CD14-positive monocyte (primary cell): ENCODE results near the gene MYH3. TPM values are rescaled to one million over a fixed set of nuclear protein-coding genes. Genes with fewer than 3 reads are reported as not detected.

Experiments used
- DNase-seq, 3 donors: peaks; one replicate each; pipeline ENCODE4 v3.0.0-alpha.2; 2011 to 2022
- H2AFZ ChIP-seq: 2 replicates; pipeline ENCODE4 v1.6.0; 2012; ENCODE audit warnings: mild to moderate bottlenecking, low read depth, low read length, inconsistent platforms; ENCODE audit not compliant: insufficient read depth, poor library complexity, severe bottlenecking
- H3K27ac ChIP-seq, 2 donors: 1 replicate in 1 of 2; 2 replicates in 1 of 2; pipeline ENCODE4 v1.5.1; 2012 to 2013; ENCODE audit warnings: low read length in 2 of 2, control low read depth in 1 of 2, inconsistent platforms in 1 of 2, low read depth in 1 of 2, mild to moderate bottlenecking in 1 of 2
- H3K27me3 ChIP-seq, 2 donors: one replicate each; pipeline versions ENCODE4 v1.6.0 to v1.6.1; 2011 to 2013; ENCODE audit warnings: low read length in 2 of 2; ENCODE audit not compliant: control insufficient read depth in 2 of 2, insufficient read depth in 2 of 2
- H3K36me3 ChIP-seq, 2 donors: replicated peaks in 1 of 2; 1 replicate in 1 of 2; 2 replicates in 1 of 2; pipeline versions ENCODE4 v1.5.1 to v1.6.1; 2012 to 2013; ENCODE audit warnings: low read length in 2 of 2, control low read depth in 1 of 2, inconsistent platforms in 1 of 2, mild to moderate bottlenecking in 1 of 2; ENCODE audit not compliant: insufficient read depth in 2 of 2, control insufficient read depth in 1 of 2
- H3K4me1 ChIP-seq, 2 donors: 1 replicate in 1 of 2; 2 replicates in 1 of 2; pipeline versions ENCODE4 v1.5.1 to v1.6.1; 2012 to 2013; ENCODE audit warnings: low read length in 2 of 2, control low read depth in 1 of 2, inconsistent platforms in 1 of 2, mild to moderate bottlenecking in 1 of 2, moderate library complexity in 1 of 2; ENCODE audit not compliant: insufficient read depth in 2 of 2, control insufficient read depth in 1 of 2
- H3K4me2 ChIP-seq: replicated peaks from 2 replicates; pipeline ENCODE3; 2012; ENCODE audit warnings: low read length, moderate library complexity, mild to moderate bottlenecking; ENCODE audit not compliant: poor library complexity, severe bottlenecking; ENCODE audit errors: extremely low read depth
- H3K4me3 ChIP-seq, 3 experiments: fragments of 200-600 bp in 1 of 3; sonication (generic) in 1 of 3; replicated peaks in 1 of 3; 1 replicate in 2 of 3; 2 replicates in 1 of 3; pipeline ENCODE4 v1.5.1; 2011 to 2013; ENCODE audit warnings: low read length in 3 of 3, mild to moderate bottlenecking in 3 of 3, control low read depth in 2 of 3, low read depth in 2 of 3, inconsistent platforms in 1 of 3, moderate library complexity in 1 of 3
- H3K79me2 ChIP-seq: 2 replicates; pipeline ENCODE4 v1.6.0; 2012; ENCODE audit warnings: mild to moderate bottlenecking, control low read depth, inconsistent platforms, low read length, moderate library complexity; ENCODE audit not compliant: insufficient read depth
- H3K9ac ChIP-seq: 2 replicates; pipeline ENCODE4 v1.6.0; 2017; ENCODE audit warnings: low read length, mild to moderate bottlenecking; ENCODE audit not compliant: insufficient read depth, poor library complexity, severe bottlenecking
- H3K9me3 ChIP-seq, 2 donors: replicated peaks in 1 of 2; 1 replicate in 1 of 2; 2 replicates in 1 of 2; pipeline versions ENCODE4 v1.5.1 to v1.6.1; 2012 to 2013; ENCODE audit warnings: low read length in 2 of 2, control low read depth in 1 of 2; ENCODE audit not compliant: control insufficient read depth in 1 of 2, insufficient read depth in 1 of 2
- H4K20me1 ChIP-seq: 2 replicates; pipeline ENCODE4 v1.6.0; 2012; ENCODE audit warnings: mild to moderate bottlenecking, low read length, control low read depth, moderate library complexity; ENCODE audit not compliant: insufficient read depth
- H3K27ac Mint-ChIP-seq, 7 donors: one replicate each; pipeline ENCODE4 v1.8.0; 2020; ENCODE audit warnings: mild to moderate bottlenecking in 7 of 7, mixed read lengths in 7 of 7, moderate library complexity in 6 of 7, inconsistent platforms in 2 of 7
- H3K27me3 Mint-ChIP-seq, 3 donors: one replicate each; pipeline ENCODE4 v1.8.0; 2021 to 2022; ENCODE audit warnings: low read depth in 3 of 3, mild to moderate bottlenecking in 3 of 3, mixed read lengths in 3 of 3, moderate library complexity in 3 of 3, inconsistent platforms in 1 of 3
- H3K36me3 Mint-ChIP-seq, 2 donors: one replicate each; pipeline ENCODE4 v1.8.0; 2020; ENCODE audit warnings: mixed read lengths in 2 of 2, inconsistent platforms in 1 of 2, mild to moderate bottlenecking in 1 of 2
- H3K4me1 Mint-ChIP-seq: one replicate; pipeline ENCODE4 v1.8.0; 2020; ENCODE audit warnings: mild to moderate bottlenecking, mixed read lengths
- H3K4me3 Mint-ChIP-seq, 2 donors: one replicate each; pipeline ENCODE4 v1.8.0; 2020; ENCODE audit warnings: mild to moderate bottlenecking in 2 of 2, mixed read lengths in 2 of 2, moderate library complexity in 1 of 2
- H3K9me3 Mint-ChIP-seq, 7 donors: one replicate each; pipeline ENCODE4 v1.8.0; 2020 to 2022; ENCODE audit warnings: mixed read lengths in 7 of 7, mild to moderate bottlenecking in 6 of 7, moderate library complexity in 6 of 7, inconsistent platforms in 2 of 7
- WGBS: methylation state at CpG from one replicate; pipeline ENCODE4 v1.1.5; 2013; ENCODE audit warnings: missing lambda C conversion rate; ENCODE audit not compliant: insufficient coverage; 5-methylcytosine and 5-hydroxymethylcytosine counted together
- intact Hi-C, 2 donors: fragments of 100-400 bp; cut with micrococcal nuclease; formaldehyde crosslinking; loops; one replicate each; pipeline versions ENCODE4 v1.15.0 to v1.15.1; 2023
- polyA plus RNA-seq, 3 donors: library from polyadenylated mRNA; depleted of rRNA in 1 of 3; unstranded in 2 of 3; stranded (reverse) in 1 of 3; fragments of 300-500 nt in 2 of 3; fragments of >200 nt in 1 of 3; fragmentation: Illumina TruSeq in 2 of 3; gene quantifications; 1 replicate in 2 of 3; 2 replicates in 1 of 3; pipeline ENCODE4 v1.2.3, GENCODE V29; 2012 to 2021
- TF ChIP-seq, protein P1 (sequence below): fragments of 200-600 bp; IDR thresholded peaks from one replicate; pipeline ENCODE4 v1.8.0; 2022; ENCODE audit warnings: antibody characterized with exemption, mild to moderate bottlenecking

Gene MYH3
- polyA plus RNA-seq, 3 donors = 0.13 to 5.7 TPM; not detected in 1

DNA sequence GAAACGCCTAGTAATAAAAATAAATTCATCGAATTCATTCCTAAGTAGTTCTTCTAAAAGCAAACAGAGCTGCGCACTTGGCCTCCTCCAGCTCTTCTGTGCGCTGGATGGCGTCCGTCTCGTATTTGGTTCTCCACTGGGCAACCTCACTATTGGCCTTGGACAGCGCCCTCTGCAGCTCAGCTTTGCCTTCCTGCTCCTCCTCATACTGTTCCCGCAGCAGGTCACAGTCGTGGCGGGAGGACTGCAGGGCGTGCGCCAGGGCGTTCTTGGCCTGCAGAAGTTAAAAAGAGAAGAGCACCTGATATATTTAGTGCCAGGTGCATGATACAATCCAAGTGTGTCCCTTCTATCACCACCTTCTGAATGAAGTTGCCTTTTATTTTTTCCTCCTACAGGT lies 21.8 kb downstream of the MYH3 start:
- no peak overlapping the region for H3K9ac ChIP-seq
- WGBS = 96% methylated on average over 8 of the region's 14 CpGs
- H3K79me2 ChIP-seq = no peaks in the 10 kb centered on the region
- Mint-ChIP-seq H3K27ac (no peak overlapping the region), H3K27me3 (peaks cover 0 to 3% (median 0%) of the 10 kb centered on the region in 3 donors), H3K4me3 (no peak overlapping the region), H3K9me3 (no peaks in the 10 kb centered on the region), H3K36me3 (peaks cover 25 to 30% of the 10 kb centered on the region in 2 donors), H3K4me1 (no peaks in the 10 kb centered on the region)
- intact Hi-C loops = no loop called here
- no peak overlapping the region for H3K4me2 ChIP-seq
- no peaks in the 10 kb centered on the region for H3K9me3 ChIP-seq
- H3K27ac ChIP-seq = no peak overlapping the region
- H3K36me3 ChIP-seq = peaks cover 3 to 10% of the 10 kb centered on the region in 2 donors
- H3K4me3 ChIP-seq = no peak overlapping the region
- H4K20me1 ChIP-seq = no peaks in the 10 kb centered on the region
- no peaks in the 10 kb centered on the region for H3K27me3 ChIP-seq
- H2AFZ ChIP-seq = no peak overlapping the region
- TF ChIP-seq, protein P1, sequence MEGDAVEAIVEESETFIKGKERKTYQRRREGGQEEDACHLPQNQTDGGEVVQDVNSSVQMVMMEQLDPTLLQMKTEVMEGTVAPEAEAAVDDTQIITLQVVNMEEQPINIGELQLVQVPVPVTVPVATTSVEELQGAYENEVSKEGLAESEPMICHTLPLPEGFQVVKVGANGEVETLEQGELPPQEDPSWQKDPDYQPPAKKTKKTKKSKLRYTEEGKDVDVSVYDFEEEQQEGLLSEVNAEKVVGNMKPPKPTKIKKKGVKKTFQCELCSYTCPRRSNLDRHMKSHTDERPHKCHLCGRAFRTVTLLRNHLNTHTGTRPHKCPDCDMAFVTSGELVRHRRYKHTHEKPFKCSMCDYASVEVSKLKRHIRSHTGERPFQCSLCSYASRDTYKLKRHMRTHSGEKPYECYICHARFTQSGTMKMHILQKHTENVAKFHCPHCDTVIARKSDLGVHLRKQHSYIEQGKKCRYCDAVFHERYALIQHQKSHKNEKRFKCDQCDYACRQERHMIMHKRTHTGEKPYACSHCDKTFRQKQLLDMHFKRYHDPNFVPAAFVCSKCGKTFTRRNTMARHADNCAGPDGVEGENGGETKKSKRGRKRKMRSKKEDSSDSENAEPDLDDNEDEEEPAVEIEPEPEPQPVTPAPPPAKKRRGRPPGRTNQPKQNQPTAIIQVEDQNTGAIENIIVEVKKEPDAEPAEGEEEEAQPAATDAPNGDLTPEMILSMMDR = no peak
- DNase-seq = no peak
- no peaks in the 10 kb centered on the region for H3K4me1 ChIP-seq

- Mint-ChIP-seq H3K27ac (no peak overlapping the region), H3K4me1 (no peaks in the 10 kb centered on the region), H3K9me3 (peaks cover 0 to 3% (median 0%) of the 10 kb centered on the region in 7 donors), H3K27me3 (peaks cover 0 to 3% (median 0%) of the 10 kb centered on the region in 3 donors), H3K36me3 (peaks cover 18 to 24% of the 10 kb centered on the region in 2 donors), H3K4me3 (no peak overlapping the region)
- intact Hi-C loops = no loop called here
- TF ChIP-seq, protein P1 = no peak
- no peak overlapping the region for H3K4me3 ChIP-seq
- no peak overlapping the region for H3K9ac ChIP-seq
- no peaks in the 10 kb centered on the region for H3K4me1 ChIP-seq
- H3K9me3 ChIP-seq = no peaks in the 10 kb centered on the region
- peaks cover under 1% of the 10 kb centered on the region in 2 donors for H3K36me3 ChIP-seq
- DNase-seq = no peak
- no peak overlapping the region for H3K27ac ChIP-seq
- no peak overlapping the region for H2AFZ ChIP-seq
- WGBS = 92% methylated on average over 14 of the region's 15 CpGs
- H3K27me3 ChIP-seq = no peaks in the 10 kb centered on the region
- no peaks in the 10 kb centered on the region for H4K20me1 ChIP-seq
- no peaks in the 10 kb centered on the region for H3K79me2 ChIP-seq
- H3K4me2 ChIP-seq = no peak overlapping the region
Observed at GRCh38 chr17:10633738-10634379, 23.2 kb downstream of the MYH3 start.
